Iris pigment epithelial cell (primary cell): Measurements from ENCODE around the gene MBD3L2.
"Not testable (repeated sequence)": the region's sequence is repeated elsewhere in the genome, so short reads cannot be mapped to it uniquely, and the experiment has no call there.

Source experiments
- DNase-seq: peaks from one replicate; pipeline ENCODE4 v3.0.0-alpha.2; 2011; ENCODE audit warnings: low read depth

The MBD3L2 gene

GRCh38 chr19:7049021-7049420 lies at the start of gene MBD3L2:
MBD3L2 (plus strand) TSS chr19:7049321; CDS start chr19:7049374, 53 bp downstream.
- DNase-seq: not testable (repeated sequence)

GRCh38 chr19:6999933-7000332 lies 49.2 kb upstream of the MBD3L2 start:
- DNase-seq: no peak

- DNase-seq: no peak
Observed at GRCh38 chr19:7000333-7000732, 48.8 kb upstream of the MBD3L2 start.

DNA sequence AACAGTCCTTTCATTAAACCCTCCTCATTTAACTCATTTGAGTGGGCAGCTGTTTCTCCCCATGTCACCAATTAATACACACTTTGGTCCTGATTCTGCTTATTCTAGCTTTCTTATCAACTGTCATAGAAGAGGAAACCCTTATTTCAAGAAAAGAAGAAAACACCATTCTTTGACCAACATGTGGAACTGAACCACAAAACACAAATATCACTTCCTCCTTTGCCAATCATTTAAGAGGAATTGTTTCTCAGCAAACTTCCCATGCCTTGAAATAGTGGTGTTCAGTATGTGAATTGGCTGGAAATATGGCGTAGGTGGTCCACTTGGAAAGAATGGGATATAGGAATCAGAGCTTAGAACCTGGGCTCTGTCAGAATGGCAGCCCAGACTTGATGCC lies 48.3 kb upstream of the MBD3L2 start:
- no peak for DNase-seq

DNA sequence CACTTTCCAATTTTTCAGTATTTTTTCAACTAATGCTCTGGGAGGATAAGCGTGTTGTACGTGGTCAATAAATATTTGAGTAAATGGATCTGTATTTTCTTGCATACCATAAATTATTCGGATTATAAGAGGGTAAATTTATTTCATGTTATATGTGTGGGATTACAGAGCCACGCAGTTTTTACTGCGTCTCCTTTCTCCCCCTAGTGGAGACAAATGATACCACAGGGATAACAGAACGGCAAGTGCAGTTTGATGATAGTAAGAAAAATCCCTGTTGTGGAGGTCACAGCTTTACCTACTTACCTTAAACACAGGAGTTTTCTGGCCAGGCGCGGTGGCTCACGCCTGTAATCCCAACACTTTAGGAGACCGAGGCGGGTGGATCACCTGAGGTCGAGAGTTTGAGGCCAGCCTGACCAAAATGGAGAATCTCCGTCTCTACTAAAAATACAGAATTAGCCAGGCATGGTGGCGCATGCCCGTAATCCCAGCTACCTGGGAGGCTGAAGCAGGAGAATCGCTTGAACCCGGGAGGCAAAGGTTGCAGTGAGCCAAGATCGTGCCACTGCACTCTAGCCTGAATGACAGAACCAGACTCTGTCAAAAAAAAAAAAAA lies 44.7 kb upstream of the MBD3L2 start:
- DNase-seq: peak; percentile 66

DNA sequence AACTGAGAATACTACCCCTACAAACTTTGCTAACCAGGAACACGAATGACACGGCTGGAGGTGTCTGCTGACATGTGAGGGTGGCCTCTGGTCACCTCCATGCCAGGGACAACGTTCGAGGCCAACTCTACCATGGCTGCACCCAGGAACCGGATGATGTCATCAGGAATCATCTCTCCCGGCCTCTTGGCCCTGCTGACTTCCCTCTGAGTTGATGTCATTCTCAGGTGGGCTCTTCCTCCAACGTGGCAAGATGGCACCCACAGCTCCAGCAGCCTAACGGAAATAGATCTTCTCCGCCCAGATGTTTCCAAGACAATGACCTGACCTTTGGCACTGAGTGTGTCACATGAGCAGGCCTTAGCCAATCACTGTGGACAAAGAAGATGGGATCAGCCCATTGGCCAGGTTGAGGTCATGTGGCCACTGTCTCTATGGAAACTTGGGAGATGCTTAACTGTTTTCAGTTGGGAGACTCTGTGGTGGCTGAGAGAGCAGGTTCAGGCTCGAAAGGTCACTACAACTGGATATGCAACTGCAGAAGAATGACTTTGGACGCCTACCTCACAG lies 42.9 kb upstream of the MBD3L2 start:
- DNase-seq: no peak

DNA sequence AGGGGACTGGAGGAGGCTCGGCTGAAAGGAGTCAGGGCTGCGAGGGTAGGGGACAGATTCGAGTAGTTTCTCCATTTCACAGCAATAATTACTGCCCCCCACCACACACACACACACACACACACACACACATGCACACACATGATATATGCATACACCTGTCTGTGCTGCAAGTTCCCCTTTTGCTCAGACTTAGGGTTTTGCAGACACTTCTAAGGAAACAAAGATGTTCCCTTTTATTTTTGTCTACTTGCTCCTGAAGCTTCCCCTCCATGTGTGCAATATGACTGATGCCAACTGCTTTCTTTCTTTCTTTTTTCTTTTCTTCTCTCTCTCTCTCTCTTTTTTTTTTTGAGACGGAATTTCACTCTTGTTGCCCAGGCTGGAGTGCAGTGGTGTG lies 41.3 kb upstream of the MBD3L2 start:
- DNase-seq: no peak

DNA sequence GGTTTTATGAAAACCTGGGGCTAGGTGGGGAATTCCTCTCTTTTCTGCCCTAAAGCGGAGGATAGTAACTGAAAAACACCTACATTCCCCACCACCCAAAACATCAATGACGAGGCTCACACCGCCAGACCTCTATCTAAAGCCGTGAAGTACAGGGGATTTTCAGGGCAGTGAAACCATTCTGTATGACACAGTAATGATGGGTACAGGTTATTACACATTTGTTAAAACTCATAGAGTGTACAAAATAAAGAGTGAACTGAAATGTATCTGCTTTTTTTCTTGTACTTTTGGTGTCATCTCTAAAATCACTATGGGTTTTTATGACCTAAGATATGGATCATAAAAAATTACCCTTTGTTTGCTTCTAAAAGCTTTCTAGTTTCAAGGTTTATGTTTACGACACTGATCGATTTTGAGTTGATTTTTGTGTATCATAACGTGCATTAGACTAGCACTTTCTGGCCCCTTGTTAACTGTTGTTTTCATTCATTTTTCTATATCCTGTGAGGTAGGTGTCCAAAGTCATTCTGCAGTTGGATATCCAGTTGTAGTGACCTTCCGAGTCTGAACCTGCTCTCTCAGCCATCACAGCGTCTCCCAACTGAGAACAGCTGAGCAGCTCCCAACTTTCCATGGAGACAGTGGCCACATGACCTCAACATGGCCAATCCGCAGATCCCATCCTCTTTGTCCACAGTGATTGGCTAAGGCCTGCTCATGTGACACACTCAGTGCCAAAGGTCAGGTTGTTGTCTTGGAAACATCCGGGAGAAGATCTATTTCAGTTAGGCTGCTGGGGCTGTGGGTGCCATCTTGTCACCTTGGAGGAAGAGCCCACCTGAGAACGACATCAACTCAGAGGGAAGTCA lies 38.2 kb upstream of the MBD3L2 start:
- no peak for DNase-seq

DNA sequence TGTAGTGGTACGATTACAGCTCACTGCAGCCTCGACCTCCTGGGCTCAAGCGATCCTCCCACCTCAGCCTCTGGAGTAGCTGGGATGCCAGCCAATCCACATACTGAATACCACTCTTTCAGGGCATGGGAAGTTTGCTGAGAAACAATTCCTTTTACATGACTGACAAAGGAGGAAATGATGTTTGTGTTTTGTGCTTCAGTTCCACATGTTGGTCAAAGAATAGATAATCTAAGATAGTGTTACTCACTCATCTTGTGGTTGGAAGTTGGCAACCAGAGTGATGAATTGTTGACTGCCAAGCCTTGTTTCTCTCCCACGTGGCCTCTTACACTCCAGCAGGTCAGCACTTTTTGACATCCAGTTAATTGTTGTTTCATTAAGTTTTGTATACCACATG lies 35.4 kb upstream of the MBD3L2 start:
- DNase-seq: peak; percentile 80

DNA sequence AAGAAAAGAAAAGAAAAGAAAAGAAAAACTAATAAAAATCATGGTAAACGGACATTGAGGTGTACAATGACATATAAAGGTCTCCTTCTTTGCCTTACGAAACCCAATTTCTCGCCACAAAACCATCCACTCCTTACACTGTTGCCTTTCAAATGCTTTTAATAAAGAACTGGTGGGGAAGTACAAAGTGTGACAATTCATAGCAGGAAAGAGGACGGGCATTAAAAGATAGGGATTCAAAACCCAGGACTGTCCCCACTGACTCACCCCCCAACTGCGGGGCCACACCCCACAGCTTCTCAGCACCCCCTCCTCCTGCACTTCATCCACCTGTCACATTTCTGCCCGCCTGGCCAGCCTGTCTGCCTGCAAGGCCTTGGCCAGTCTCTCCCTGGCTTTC lies 30.3 kb upstream of the MBD3L2 start:
- DNase-seq: no peak

GRCh38 chr19:7021331-7021730 lies 27.8 kb upstream of the MBD3L2 start, which contains the start of gene MBD3L2B:
MBD3L2B (minus strand) TSS chr19:7021431; CDS start chr19:7021397, 34 bp downstream.
- not testable (repeated sequence) for DNase-seq

DNA sequence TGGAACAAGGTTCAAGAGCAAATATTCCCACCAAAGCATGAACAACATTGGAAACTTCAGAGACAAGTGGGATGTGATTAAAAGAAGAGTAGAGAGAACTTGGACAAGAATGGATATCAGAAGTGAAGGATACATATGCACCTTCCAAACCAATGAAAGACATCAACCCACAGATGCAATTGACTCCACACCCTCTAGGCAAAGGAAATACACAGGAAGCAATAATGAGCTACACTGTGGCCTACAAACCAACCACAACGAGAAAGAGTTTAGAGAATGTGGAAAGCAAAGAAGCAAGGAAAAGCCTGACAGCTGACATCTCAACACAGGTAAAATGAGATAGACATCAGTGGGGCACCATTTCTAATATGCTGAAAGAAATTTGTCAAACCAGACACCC lies 20.3 kb upstream of the MBD3L2 start:
- DNase-seq: not testable (repeated sequence)

GRCh38 chr19:7030278-7030677 lies 18.8 kb upstream of the MBD3L2 start, which contains the start of gene MBD3L5:
MBD3L5 (plus strand) TSS chr19:7030578; CDS start chr19:7030612, 34 bp downstream.
- DNase-seq: not testable (repeated sequence)

DNA sequence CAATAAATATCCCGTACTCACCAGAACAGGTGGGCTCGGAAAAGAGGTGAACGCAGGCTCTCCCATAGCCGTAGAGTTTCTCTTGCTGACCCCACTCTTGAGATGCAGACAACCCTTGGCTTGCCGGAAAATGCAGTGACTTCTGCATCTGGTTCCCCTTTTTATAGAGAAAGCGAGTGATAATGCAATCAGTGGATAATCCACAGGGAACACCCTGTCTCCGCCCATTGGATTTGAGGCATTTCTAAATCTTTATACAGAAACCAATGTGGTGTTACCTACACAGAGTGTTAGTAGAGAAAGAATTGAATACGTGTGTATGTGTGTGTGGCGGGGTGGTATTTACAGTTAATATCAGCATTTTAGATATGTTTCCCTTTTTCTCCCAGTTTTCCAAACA lies 9.0 kb upstream of the MBD3L2 start, which contains the start of gene MBD3L4:
Gene MBD3L4 (minus strand): TSS at position 101 of the 400 bp plus-strand sequence. CDS start 35 bp downstream, at position 66.
- not testable (repeated sequence) for DNase-seq

DNA sequence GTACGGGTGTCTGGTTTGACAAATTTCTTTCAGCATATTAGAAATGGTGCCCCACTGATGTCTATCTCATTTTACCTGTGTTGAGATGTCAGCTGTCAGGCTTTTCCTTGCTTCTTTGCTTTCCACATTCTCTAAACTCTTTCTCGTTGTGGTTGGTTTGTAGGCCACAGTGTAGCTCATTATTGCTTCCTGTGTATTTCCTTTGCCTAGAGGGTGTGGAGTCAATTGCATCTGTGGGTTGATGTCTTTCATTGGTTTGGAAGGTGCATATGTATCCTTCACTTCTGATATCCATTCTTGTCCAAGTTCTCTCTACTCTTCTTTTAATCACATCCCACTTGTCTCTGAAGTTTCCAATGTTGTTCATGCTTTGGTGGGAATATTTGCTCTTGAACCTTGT lies 7.6 kb upstream of the MBD3L2 start:
- DNase-seq: not testable (repeated sequence)

- not testable (repeated sequence) for DNase-seq
Observed at GRCh38 chr19:7051421-7051820, 2.3 kb downstream of the MBD3L2 start.

DNA sequence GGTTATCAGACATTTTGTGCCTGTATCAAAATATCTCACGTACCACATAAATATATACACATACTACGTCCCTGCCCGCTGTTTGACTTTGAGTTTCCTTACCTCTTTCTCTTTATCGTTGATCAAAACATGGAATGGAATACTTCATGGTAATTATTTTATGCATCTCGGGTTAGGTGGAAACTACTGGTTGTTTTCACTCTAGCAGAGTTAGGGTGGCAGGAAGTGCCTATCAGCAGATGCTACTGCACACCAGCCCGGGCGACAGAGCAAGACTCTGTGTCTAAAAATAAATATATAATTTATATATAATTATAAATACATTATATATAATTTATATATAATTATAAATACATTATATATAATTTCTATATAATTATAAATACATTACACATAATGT lies 3.8 kb downstream of the MBD3L2 start:
- not testable (repeated sequence) for DNase-seq

GRCh38 chr19:7054635-7055368 lies 5.7 kb downstream of the MBD3L2 start:
- DNase-seq: not testable (repeated sequence)

- not testable (repeated sequence) for DNase-seq
Observed at GRCh38 chr19:7055679-7056078, 6.6 kb downstream of the MBD3L2 start.

- not testable (repeated sequence) for DNase-seq
Observed at GRCh38 chr19:7056371-7056770, 7.2 kb downstream of the MBD3L2 start.

GRCh38 chr19:7058576-7058975 lies 9.5 kb downstream of the MBD3L2 start, which contains the start of gene MBD3L3:
MBD3L3 (minus strand) TSS chr19:7058676; CDS start chr19:7058605, 71 bp downstream.
- DNase-seq: not testable (repeated sequence)

GRCh38 chr19:7059977-7060376 lies 10.9 kb downstream of the MBD3L2 start:
- not testable (repeated sequence) for DNase-seq
